Endodermal cell (in vitro differentiated cells): ENCODE data around the gene FETUB. TPM values are rescaled to one million over a fixed set of nuclear protein-coding genes. Genes with fewer than 3 reads are reported as not detected.

ENCODE experiments used
- DNase-seq: peaks from one replicate; pipeline ENCODE4 v3.0.0-alpha.2; 2017
- H3K27ac ChIP-seq: 2 replicates; pipeline ENCODE4 v1.5.1; 2013; ENCODE audit warnings: mild to moderate bottlenecking, low read depth, low read length, moderate library complexity
- H3K27me3 ChIP-seq: 2 replicates; pipeline ENCODE4 v1.6.1; 2013; ENCODE audit warnings: mild to moderate bottlenecking, low read length, moderate library complexity; ENCODE audit not compliant: insufficient read depth, control insufficient read depth, poor library complexity, severe bottlenecking
- H3K36me3 ChIP-seq: 2 replicates; pipeline ENCODE4 v1.7.0; 2013; ENCODE audit warnings: mild to moderate bottlenecking, low read length, moderate library complexity; ENCODE audit not compliant: control insufficient read depth, insufficient read depth
- H3K4me1 ChIP-seq: one replicate; pipeline ENCODE4 v1.7.0; 2013; ENCODE audit warnings: low read length; ENCODE audit not compliant: control insufficient read depth, insufficient read depth
- H3K4me3 ChIP-seq: 2 replicates; pipeline ENCODE4 v1.5.1; 2013; ENCODE audit warnings: mild to moderate bottlenecking, low read length, moderate library complexity
- H3K9ac ChIP-seq: 2 replicates; pipeline ENCODE4 v1.6.1; 2013; ENCODE audit warnings: mild to moderate bottlenecking, low read length, moderate library complexity; ENCODE audit not compliant: poor library complexity, severe bottlenecking; ENCODE audit errors: extremely low read depth
- H3K9me3 ChIP-seq: 2 replicates; pipeline ENCODE4 v1.6.1; 2013; ENCODE audit warnings: mild to moderate bottlenecking, low read length, moderate library complexity; ENCODE audit not compliant: control insufficient read depth
- H3K27ac Mint-ChIP-seq: 2 replicates; pipeline ENCODE4 v1.8.0; 2020; ENCODE audit warnings: mixed read lengths
- H3K27me3 Mint-ChIP-seq: 2 replicates; pipeline ENCODE4 v1.8.0; 2021; ENCODE audit warnings: mild to moderate bottlenecking, mixed read lengths; ENCODE audit not compliant: insufficient read depth
- H3K36me3 Mint-ChIP-seq: 2 replicates; pipeline ENCODE4 v1.8.0; 2020; ENCODE audit warnings: low read depth, mixed read lengths
- H3K4me1 Mint-ChIP-seq: 2 replicates; pipeline ENCODE4 v1.8.0; 2020; ENCODE audit warnings: mixed read lengths
- H3K4me3 Mint-ChIP-seq: 2 replicates; pipeline ENCODE4 v1.8.0; 2020; ENCODE audit warnings: mild to moderate bottlenecking, moderate library complexity, mixed read lengths
- H3K9me3 Mint-ChIP-seq: 2 replicates; pipeline ENCODE4 v1.8.0; 2020; ENCODE audit warnings: mild to moderate bottlenecking, mixed read lengths
- WGBS, 2 experiments: methylation state at CpG; one replicate each; pipeline versions ENCODE4 v1.1.5 to v1.1.7; 2013; ENCODE audit warnings: missing lambda C conversion rate in 2 of 2, mixed read lengths in 1 of 2; ENCODE audit not compliant: insufficient coverage in 1 of 2, insufficient read length in 1 of 2; 5-methylcytosine and 5-hydroxymethylcytosine counted together
- total RNA-seq, 2 donors: library from RNA; stranded (reverse); fragmentation: NEBNext Ultra II Directional in 1 of 2; extraction: Animal tissue kit (Norgen Biotek cat#: 25700) in 1 of 2; gene quantifications; 2 replicates in 1 of 2; 3 replicates in 1 of 2; pipeline ENCODE4 v1.2.1, GENCODE V29; 2021
- TF ChIP-seq, protein P1 (sequence below): fragments of 200-600 bp; sonication (generic); conservative IDR thresholded peaks from 2 replicates; pipeline ENCODE4 v1.5.0; 2021; ENCODE audit warnings: antibody characterized with exemption, mild to moderate bottlenecking

Gene FETUB
- total RNA-seq, 2 donors from 2014 or later = not detected

DNA sequence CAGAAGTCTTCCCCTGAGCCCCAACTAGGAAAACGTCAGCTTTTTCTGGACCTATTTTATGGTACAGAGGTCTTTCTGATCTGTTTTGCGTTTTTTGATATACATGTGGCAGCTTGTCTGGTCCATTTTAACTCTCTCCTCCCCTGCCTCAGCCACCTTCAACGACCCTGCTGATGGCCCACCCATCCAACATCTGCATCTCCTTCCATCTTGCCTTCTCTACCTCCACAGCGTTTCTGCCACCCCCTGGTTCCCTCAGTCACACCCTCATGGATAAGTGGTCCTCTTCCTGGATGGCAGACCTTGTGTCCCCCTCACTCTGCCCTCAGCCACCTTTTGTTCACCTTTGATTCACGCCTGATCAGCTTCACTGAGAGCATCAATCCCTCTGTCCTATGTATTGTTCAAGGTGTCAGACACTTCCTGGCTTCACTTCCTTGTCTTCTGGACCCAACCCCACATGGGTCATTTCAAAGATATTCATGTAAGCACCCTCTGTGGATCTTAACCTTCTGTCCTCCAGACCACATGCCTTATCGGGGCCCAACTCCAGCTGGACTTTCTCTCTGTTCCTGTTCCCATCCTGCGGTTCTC is 13.8 kb upstream of the FETUB start:
- H3K4me3 Mint-ChIP-seq = no peak overlapping the region
- no peak overlapping the region for H3K27ac Mint-ChIP-seq
- Histone ChIP-seq H3K27ac (no peak overlapping the region), H3K27me3 (no peaks in the 10 kb centered on the region), H3K9me3 (no peaks in the 10 kb centered on the region), H3K4me3 (no peak overlapping the region), H3K36me3 (no peaks in the 10 kb centered on the region), H3K4me1 (no peaks in the 10 kb centered on the region), H3K9ac (no peak overlapping the region)
- DNase-seq = no peak
- H3K27me3 Mint-ChIP-seq = peaks cover 13% of the 10 kb centered on the region
- H3K9me3 Mint-ChIP-seq = no peaks in the 10 kb centered on the region
- H3K4me1 Mint-ChIP-seq = no peaks in the 10 kb centered on the region
- H3K36me3 Mint-ChIP-seq = no peaks in the 10 kb centered on the region
- 76 to 87% methylated on average over 5 to 7 of the region's 7 CpGs for WGBS, 2 experiments
- TF ChIP-seq, protein P1, sequence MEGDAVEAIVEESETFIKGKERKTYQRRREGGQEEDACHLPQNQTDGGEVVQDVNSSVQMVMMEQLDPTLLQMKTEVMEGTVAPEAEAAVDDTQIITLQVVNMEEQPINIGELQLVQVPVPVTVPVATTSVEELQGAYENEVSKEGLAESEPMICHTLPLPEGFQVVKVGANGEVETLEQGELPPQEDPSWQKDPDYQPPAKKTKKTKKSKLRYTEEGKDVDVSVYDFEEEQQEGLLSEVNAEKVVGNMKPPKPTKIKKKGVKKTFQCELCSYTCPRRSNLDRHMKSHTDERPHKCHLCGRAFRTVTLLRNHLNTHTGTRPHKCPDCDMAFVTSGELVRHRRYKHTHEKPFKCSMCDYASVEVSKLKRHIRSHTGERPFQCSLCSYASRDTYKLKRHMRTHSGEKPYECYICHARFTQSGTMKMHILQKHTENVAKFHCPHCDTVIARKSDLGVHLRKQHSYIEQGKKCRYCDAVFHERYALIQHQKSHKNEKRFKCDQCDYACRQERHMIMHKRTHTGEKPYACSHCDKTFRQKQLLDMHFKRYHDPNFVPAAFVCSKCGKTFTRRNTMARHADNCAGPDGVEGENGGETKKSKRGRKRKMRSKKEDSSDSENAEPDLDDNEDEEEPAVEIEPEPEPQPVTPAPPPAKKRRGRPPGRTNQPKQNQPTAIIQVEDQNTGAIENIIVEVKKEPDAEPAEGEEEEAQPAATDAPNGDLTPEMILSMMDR = no peak

DNA sequence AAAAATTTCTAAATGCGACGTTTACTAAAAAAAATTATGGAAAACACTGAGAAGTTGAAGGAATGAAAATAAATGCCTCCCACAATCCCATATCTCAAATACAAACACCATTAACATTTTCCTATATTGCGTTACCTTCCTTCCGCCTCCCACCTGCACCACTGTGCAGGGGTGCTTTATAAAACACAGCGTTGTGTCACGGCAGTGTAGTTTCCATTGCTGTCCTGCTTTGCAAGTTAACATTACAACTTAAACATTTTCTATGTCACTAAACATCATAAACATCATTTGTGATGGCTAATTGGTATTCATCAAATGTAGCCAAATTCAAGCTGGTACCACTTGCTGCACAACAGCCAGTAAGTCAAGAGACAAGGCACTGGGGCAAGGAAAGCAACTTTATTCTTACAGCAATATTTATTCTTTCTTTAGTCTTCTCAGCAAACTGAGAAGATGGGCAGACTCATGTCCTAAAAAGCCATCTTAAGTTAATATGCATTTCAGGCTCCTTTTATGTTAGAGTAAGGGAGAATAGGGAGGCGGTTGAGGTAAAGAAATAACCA is 12.3 kb upstream of the FETUB start:
- H3K27me3 ChIP-seq = no peaks in the 10 kb centered on the region
- no peak overlapping the region for H3K4me3 ChIP-seq
- no peaks in the 10 kb centered on the region for H3K4me1 ChIP-seq
- H3K27me3 Mint-ChIP-seq = peaks cover 14% of the 10 kb centered on the region
- H3K9ac ChIP-seq = no peak overlapping the region
- H3K27ac Mint-ChIP-seq = no peak overlapping the region
- H3K4me3 Mint-ChIP-seq = no peak overlapping the region
- no peaks in the 10 kb centered on the region for H3K36me3 Mint-ChIP-seq
- WGBS, 2 experiments = 96 to 99% methylated on average over 4 to 7 of the region's 7 CpGs
- TF ChIP-seq, protein P1 = no peak
- H3K4me1 Mint-ChIP-seq = no peaks in the 10 kb centered on the region
- H3K27ac ChIP-seq = no peak overlapping the region
- DNase-seq = no peak
- no peaks in the 10 kb centered on the region for H3K9me3 ChIP-seq
- H3K9me3 Mint-ChIP-seq = no peaks in the 10 kb centered on the region
- no peaks in the 10 kb centered on the region for H3K36me3 ChIP-seq

GRCh38 chr3:186628756-186629155 is 11.4 kb upstream of the FETUB start:
- WGBS, 2 experiments = 93 to 100% methylated on average over 1 to 6 of the region's 7 CpGs
- Histone ChIP-seq H3K36me3 (no peaks in the 10 kb centered on the region), H3K4me3 (no peak overlapping the region), H3K9ac (no peak overlapping the region), H3K27ac (no peak overlapping the region), H3K27me3 (no peaks in the 10 kb centered on the region), H3K4me1 (no peaks in the 10 kb centered on the region), H3K9me3 (no peaks in the 10 kb centered on the region)
- H3K4me3 Mint-ChIP-seq = no peak overlapping the region
- TF ChIP-seq, protein P1 = no peak
- H3K4me1 Mint-ChIP-seq = peaks cover under 1% of the 10 kb centered on the region
- H3K27ac Mint-ChIP-seq = no peak overlapping the region
- H3K27me3 Mint-ChIP-seq = peaks cover 14% of the 10 kb centered on the region
- H3K9me3 Mint-ChIP-seq = no peaks in the 10 kb centered on the region
- no peak for DNase-seq
- H3K36me3 Mint-ChIP-seq = no peaks in the 10 kb centered on the region
